DND-41 (cell line): Measurements from ENCODE around the gene GCC2.

ENCODE experiments used
- EZH2 ChIP-seq: IDR thresholded peaks from 3 replicates; pipeline ENCODE4 v1.6.1; 2012; ENCODE audit warnings: borderline replicate concordance, low read depth, mild to moderate bottlenecking, moderate library complexity, low read length, inconsistent platforms; ENCODE audit not compliant: severe bottlenecking
- TF ChIP-seq, protein P1 (sequence below): IDR thresholded peaks from 2 replicates; pipeline ENCODE4 v1.5.1; 2012; ENCODE audit warnings: borderline replicate concordance, low read length, moderate library complexity, mild to moderate bottlenecking; ENCODE audit not compliant: poor library complexity, severe bottlenecking; ENCODE audit errors: extremely low read depth

DNA sequence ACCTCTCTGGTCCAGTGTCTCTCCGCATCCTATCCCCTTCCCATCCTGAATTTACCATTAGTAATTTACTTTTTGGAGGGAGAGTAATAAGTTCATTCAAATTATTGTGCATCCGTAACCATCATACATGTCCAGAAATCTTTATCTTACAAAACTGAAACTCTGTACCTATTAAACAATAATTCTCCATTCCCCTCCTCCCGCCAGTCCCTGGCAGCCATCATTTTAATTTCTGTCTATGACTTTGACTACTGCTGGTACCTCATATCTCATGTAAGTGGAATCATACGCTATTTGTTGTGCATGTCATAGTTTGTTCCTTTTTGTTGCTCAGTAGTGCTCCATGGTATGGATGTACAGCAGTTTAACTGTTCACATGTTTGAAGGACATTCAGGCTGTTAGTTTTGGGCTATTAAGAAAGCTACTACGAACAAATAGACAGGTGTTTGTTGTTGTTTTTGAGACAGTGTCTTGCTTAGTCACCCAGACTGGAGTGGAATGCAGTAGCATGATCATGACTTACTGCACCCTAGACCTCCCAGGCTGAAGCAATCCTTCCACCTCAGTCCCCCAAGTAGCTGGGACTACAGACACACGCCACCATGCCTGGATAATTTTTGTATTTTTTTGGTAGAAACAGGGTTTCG, 87.3 kb downstream of the GCC2 start:
- TF ChIP-seq EZH2, result no peak
- TF ChIP-seq, protein P1, sequence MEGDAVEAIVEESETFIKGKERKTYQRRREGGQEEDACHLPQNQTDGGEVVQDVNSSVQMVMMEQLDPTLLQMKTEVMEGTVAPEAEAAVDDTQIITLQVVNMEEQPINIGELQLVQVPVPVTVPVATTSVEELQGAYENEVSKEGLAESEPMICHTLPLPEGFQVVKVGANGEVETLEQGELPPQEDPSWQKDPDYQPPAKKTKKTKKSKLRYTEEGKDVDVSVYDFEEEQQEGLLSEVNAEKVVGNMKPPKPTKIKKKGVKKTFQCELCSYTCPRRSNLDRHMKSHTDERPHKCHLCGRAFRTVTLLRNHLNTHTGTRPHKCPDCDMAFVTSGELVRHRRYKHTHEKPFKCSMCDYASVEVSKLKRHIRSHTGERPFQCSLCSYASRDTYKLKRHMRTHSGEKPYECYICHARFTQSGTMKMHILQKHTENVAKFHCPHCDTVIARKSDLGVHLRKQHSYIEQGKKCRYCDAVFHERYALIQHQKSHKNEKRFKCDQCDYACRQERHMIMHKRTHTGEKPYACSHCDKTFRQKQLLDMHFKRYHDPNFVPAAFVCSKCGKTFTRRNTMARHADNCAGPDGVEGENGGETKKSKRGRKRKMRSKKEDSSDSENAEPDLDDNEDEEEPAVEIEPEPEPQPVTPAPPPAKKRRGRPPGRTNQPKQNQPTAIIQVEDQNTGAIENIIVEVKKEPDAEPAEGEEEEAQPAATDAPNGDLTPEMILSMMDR, result no peak
